GM12873 (cell line): ENCODE measurements around the gene GARS1.

ENCODE experiments used
- TF ChIP-seq, protein P1 (sequence below): IDR thresholded peaks from 2 replicates; pipeline ENCODE4 v1.5.1; 2012; ENCODE audit warnings: low read depth, mild to moderate bottlenecking, moderate library complexity, low read length, control low read depth; ENCODE audit not compliant: insufficient read depth; ENCODE audit errors: missing control alignments

Gene GARS1

GRCh38 chr7:30583181-30583580 is 11.5 kb upstream of the GARS1 start:
- TF ChIP-seq, protein P1, sequence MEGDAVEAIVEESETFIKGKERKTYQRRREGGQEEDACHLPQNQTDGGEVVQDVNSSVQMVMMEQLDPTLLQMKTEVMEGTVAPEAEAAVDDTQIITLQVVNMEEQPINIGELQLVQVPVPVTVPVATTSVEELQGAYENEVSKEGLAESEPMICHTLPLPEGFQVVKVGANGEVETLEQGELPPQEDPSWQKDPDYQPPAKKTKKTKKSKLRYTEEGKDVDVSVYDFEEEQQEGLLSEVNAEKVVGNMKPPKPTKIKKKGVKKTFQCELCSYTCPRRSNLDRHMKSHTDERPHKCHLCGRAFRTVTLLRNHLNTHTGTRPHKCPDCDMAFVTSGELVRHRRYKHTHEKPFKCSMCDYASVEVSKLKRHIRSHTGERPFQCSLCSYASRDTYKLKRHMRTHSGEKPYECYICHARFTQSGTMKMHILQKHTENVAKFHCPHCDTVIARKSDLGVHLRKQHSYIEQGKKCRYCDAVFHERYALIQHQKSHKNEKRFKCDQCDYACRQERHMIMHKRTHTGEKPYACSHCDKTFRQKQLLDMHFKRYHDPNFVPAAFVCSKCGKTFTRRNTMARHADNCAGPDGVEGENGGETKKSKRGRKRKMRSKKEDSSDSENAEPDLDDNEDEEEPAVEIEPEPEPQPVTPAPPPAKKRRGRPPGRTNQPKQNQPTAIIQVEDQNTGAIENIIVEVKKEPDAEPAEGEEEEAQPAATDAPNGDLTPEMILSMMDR: no peak

DNA sequence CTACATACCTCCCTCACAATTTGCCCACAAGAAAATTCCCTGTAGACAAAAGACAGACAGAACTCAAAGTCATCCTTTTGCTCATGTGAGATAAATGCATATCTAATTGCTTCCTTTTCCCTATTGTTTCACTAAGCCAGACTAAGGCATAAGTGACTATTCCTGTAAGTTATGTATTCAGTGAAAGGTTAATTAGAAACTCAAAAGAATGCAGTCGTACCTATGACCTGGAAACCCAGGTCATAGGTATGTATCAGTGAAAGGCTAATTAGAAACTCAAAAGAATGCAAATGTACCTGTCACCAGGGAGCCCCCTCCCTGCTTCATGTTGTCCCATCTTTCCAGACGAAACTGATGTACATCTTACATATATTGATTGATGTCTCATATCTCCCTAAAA is 10.3 kb upstream of the GARS1 start:
- TF ChIP-seq, protein P1: no peak

DNA sequence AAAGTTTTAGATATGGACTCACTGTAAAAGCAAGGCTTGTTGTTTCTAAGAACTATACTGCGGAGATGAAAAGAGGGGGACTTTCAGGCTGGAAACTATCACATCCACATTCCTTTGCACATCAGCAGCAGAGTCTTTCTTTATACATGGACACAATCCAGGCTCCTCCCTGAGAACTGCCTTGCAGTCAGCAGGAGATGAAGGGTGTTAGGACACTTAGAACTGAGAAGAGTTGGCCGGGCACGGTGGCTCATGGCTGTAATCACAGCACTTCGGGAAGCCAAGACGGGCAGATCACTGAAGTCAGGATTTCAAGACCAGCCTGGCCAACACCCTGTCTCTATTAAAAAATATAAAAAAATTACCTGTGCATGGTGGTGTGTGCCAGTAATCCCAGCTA is 9.7 kb upstream of the GARS1 start:
- TF ChIP-seq, protein P1: no peak

- TF ChIP-seq, protein P1: no peak
Observed at GRCh38 chr7:30585675-30586074, 9.0 kb upstream of the GARS1 start.

GRCh38 chr7:30589111-30589510 is 5.6 kb upstream of the GARS1 start:
- TF ChIP-seq, protein P1: no peak

DNA sequence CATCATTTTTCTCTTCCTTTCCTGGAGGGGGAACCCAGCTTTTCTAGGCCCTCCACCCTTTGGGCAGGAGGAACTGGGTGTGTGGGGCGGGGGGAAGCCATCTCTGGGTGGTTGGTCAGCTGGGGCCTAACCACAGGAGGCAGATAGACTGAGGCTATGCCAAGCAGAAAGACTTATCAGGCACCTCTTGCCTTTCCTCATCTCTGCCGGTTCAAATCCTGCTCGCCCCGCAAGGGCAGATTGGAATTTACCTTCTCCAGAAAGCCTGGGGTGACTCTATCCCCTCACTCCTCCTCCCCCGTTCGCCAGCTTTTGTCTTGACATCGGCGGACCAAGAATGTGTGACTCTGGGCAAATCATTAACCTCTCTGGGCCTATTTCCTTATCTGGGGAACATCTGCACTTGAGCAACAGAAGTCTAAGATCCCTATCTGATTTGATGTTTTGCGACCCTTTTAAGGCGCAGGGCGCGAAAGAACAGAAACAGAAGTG is 584 bp upstream of the GARS1 start:
- TF ChIP-seq, protein P1: no peak

DNA sequence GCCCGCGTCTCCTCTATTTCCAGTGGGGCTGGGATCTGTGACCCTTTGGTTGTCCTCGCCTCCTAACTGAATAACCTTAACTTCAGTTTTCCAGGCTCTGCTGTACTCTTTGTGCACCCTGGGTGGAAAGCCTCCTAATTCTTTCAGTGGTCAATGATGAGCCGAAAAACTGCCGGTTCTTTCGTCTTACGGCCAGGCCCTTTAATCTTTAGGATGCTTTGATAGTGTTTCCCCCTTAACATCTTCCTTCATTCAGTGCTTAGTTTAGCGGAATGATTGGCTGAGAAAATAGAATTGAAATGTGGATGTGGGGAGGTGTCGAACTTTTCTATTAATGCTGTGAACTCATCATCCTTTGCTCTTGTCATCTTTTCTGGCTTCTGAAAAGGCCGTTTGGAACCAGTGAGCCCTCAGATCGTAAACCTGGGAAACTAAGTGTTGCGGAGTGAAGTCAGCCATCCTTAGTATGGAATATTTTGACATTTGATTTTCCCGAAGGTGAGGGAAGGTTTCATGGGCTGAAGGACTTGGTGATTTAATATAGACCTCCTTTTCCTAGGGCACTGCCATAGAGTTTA is 847 bp downstream of the GARS1 start:
- TF ChIP-seq, protein P1: no peak
